SHP77 treated with DMSO at 0.1 percent for 48 hours (cell line): ENCODE measurements around the gene HTRA2.

Source experiments
- DNase-seq: peaks from one replicate; lab custom pipeline; 2025; lab: John Stamatoyannopoulos, UW

The HTRA2 gene

GRCh38 chr2:74515981-74516633 lies 13.6 kb upstream of the HTRA2 start:
- DNase-seq = no peak

GRCh38 chr2:74516650-74517049 lies 13.1 kb upstream of the HTRA2 start:
- DNase-seq = no peak

- DNase-seq = no peak
Measured at GRCh38 chr2:74522516-74522915, 7.2 kb upstream of the HTRA2 start.

- no peak for DNase-seq
Measured at GRCh38 chr2:74524005-74524404, 5.7 kb upstream of the HTRA2 start.

GRCh38 chr2:74524955-74525716 lies 4.6 kb upstream of the HTRA2 start:
- no peak for DNase-seq

- DNase-seq = no peak
Measured at GRCh38 chr2:74525717-74526648, 3.8 kb upstream of the HTRA2 start, which contains the start of gene DQX1. Gene DQX1 (minus strand): TSS chr2:74526231. CDS start chr2:74525729, 502 bp downstream.

GRCh38 chr2:74526649-74527230 lies 3.0 kb upstream of the HTRA2 start:
- no peak for DNase-seq

- no peak for DNase-seq
Measured at GRCh38 chr2:74527741-74528140, 2.0 kb upstream of the HTRA2 start.

GRCh38 chr2:74528600-74529356 lies 955 bp upstream of the HTRA2 start:
- DNase-seq = no peak

- no peak for DNase-seq
Measured at GRCh38 chr2:74530239-74531187, 780 bp downstream of the HTRA2 start.

GRCh38 chr2:74531666-74532065 lies 1.9 kb downstream of the HTRA2 start:
- no peak for DNase-seq

- DNase-seq = no peak
Measured at GRCh38 chr2:74532222-74532621, 2.5 kb downstream of the HTRA2 start.

- DNase-seq = no peak
Measured at GRCh38 chr2:74533464-74533863, 3.7 kb downstream of the HTRA2 start.

- no peak for DNase-seq
Measured at GRCh38 chr2:74534411-74534810, 4.7 kb downstream of the HTRA2 start.

GRCh38 chr2:74535440-74535965 lies 5.8 kb downstream of the HTRA2 start:
- no peak for DNase-seq

GRCh38 chr2:74536166-74536950 lies 6.6 kb downstream of the HTRA2 start:
- no peak for DNase-seq

- no peak for DNase-seq
Measured at GRCh38 chr2:74537140-74537539, 7.4 kb downstream of the HTRA2 start.

- DNase-seq = no peak
Measured at GRCh38 chr2:74538881-74539339, 9.2 kb downstream of the HTRA2 start.

- DNase-seq = no peak
Measured at GRCh38 chr2:74540291-74540690, 10.6 kb downstream of the HTRA2 start.
